Measurements from ENCODE around the gene TMIGD3. TPM values are rescaled to one million over a fixed set of nuclear protein-coding genes. Genes with fewer than 3 reads are reported as not detected.

Gene TMIGD3
- total RNA-seq, 1 experiment from 2014 or later, result not detected

DNA sequence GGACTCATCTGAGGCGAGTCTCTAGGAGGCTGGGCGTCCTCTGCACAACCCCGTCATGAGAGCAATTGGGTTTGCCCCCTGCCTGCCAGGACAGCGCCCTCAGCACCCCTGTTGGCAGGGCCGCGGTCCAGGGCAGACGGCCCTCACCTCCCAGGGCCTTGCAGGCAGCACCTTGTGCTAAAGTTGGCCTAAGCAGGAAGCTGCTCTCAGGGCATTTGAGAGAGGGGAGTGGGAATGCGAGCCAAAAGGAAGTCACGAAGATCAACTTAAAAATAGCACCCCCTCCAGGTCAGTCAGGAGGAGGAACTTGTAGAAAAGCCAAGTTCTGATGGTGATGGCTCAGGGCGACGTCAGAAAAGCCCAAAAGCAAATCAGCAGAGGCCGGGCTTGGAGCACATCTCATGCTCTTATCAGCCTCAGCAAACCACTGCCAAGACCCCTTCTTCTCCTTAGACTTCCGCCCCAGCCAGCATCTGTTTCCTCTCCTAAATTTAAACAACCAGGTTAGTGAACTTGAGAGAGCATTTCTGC lies 12.6 kb upstream of the TMIGD3 start:
- H3K27me3 Mint-ChIP-seq (ENCODE audit: low read depth), result peaks cover 10% of the 10 kb centered on the region
- H3K4me1 Mint-ChIP-seq, result peaks cover 11% of the 10 kb centered on the region
- TF ChIP-seq, protein P1, sequence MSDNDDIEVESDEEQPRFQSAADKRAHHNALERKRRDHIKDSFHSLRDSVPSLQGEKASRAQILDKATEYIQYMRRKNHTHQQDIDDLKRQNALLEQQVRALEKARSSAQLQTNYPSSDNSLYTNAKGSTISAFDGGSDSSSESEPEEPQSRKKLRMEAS (CRISPR knock-in tag; IDR thresholded peaks at IDR 0.05), result 0 out of 2 replicates have a peak, but pooled peaks have one; percentile 58
- TF ChIP-seq FOXK1 (CRISPR knock-in tag; IDR thresholded peaks at IDR 0.05), result no peak
- no peaks in the 10 kb centered on the region for H3K36me3 Mint-ChIP-seq
- ATAC-seq, result peak; percentile 86
- ChIA-PET POLR2A (interaction anchor here (1.3 kb wide), 1 partner anchor 8 kb away, joined by 7 read pairs; no protein-coding TSS in a partner anchor), CTCF (interaction anchor here (0.6 to 3.7 kb wide), 11 partner anchors 9 to 1409 kb away, joined by 3 to 24 read pairs (median 3); partner anchors contain the start of genes ADORA3, INKA2 and TMIGD3)
- peak overlapping the region; percentile 65 for H3K4me3 Mint-ChIP-seq
- H3K9me3 Mint-ChIP-seq, result no peaks in the 10 kb centered on the region
- no peak for DNase-seq (ENCODE audit: low spot score)
- no peak overlapping the region for H3K27ac Mint-ChIP-seq

DNA sequence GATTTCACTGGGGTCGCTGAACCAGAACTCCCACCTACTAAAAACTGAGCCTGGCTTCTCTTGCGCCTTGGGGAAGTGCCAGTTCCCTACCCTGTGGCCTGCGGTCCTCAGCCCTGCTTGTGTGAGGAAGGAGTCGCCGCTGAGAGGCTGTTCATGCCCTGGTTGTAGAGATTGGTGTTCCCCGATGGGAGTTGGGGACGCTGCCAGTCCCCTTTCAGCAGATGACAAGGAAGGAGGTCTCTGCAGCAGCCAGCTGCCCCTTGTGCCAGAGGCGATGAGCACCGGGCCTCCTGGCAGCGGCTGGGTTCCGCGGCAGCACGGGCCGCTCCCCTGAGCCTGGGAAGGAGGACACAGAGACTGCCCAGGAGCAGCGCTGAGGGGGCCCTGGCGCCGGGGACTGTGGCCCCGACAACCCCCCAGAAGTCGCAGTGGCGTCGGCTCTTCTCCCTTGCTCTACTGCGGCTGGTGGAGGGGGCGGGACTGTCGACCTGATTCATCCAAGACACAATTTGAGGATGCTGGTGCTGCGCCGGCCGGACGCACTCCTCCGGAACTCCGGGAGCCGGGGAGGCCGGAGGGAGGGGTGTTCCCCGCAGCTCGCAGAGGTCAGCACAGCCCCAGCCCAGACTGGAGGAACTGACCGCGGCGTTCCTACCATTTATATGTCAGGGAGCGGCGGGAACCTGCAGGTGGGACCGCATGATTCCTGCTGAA lies 12.0 kb upstream of the TMIGD3 start:
- Mint-ChIP-seq H3K27ac (no peak overlapping the region), H3K9me3 (no peaks in the 10 kb centered on the region), H3K36me3 (no peaks in the 10 kb centered on the region), H3K4me3 (peak overlapping the region; percentile 65), H3K4me1 (peaks cover 11% of the 10 kb centered on the region), H3K27me3 (ENCODE audit: low read depth) (peaks cover 10% of the 10 kb centered on the region)
- DNase-seq (ENCODE audit: low spot score) (peak; percentile 56), ATAC-seq (peak; percentile 62)
- ChIA-PET CTCF (interaction anchor here (0.6 to 3.7 kb wide), 11 partner anchors 8 to 1409 kb away, joined by 3 to 24 read pairs (median 3); partner anchors contain the start of genes ADORA3, INKA2 and TMIGD3), POLR2A (no interaction called here)
- TF ChIP-seq, protein P2, sequence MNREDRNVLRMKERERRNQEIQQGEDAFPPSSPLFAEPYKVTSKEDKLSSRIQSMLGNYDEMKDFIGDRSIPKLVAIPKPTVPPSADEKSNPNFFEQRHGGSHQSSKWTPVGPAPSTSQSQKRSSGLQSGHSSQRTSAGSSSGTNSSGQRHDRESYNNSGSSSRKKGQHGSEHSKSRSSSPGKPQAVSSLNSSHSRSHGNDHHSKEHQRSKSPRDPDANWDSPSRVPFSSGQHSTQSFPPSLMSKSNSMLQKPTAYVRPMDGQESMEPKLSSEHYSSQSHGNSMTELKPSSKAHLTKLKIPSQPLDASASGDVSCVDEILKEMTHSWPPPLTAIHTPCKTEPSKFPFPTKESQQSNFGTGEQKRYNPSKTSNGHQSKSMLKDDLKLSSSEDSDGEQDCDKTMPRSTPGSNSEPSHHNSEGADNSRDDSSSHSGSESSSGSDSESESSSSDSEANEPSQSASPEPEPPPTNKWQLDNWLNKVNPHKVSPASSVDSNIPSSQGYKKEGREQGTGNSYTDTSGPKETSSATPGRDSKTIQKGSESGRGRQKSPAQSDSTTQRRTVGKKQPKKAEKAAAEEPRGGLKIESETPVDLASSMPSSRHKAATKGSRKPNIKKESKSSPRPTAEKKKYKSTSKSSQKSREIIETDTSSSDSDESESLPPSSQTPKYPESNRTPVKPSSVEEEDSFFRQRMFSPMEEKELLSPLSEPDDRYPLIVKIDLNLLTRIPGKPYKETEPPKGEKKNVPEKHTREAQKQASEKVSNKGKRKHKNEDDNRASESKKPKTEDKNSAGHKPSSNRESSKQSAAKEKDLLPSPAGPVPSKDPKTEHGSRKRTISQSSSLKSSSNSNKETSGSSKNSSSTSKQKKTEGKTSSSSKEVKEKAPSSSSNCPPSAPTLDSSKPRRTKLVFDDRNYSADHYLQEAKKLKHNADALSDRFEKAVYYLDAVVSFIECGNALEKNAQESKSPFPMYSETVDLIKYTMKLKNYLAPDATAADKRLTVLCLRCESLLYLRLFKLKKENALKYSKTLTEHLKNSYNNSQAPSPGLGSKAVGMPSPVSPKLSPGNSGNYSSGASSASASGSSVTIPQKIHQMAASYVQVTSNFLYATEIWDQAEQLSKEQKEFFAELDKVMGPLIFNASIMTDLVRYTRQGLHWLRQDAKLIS (CRISPR knock-in tag; IDR thresholded peaks at IDR 0.05; ENCODE audit: borderline replicate concordance), result no peak
- TF ChIP-seq CREM (CRISPR knock-in tag; IDR thresholded peaks at IDR 0.05) (no peak), CBFB (CRISPR knock-in tag; IDR thresholded peaks at IDR 0.05; ENCODE audit: low read depth) (no peak), ZNF281 (CRISPR knock-in tag; IDR thresholded peaks at IDR 0.05) (no peak), JAZF1 (CRISPR knock-in tag; IDR thresholded peaks at IDR 0.05) (no peak), ELF4 (CRISPR knock-in tag; IDR thresholded peaks at IDR 0.05; ENCODE audit: low read depth) (no peak), MYBL2 (CRISPR knock-in tag; IDR thresholded peaks at IDR 0.05) (no peak), GTF2I (CRISPR knock-in tag; conservative IDR thresholded peaks at IDR 0.05) (no peak), HMGA2 (CRISPR knock-in tag; IDR thresholded peaks at IDR 0.05) (no peak), ATF2 (CRISPR knock-in tag; IDR thresholded peaks at IDR 0.05; ENCODE audit: borderline replicate concordance, low read depth) (no peak), GABPB1 (CRISPR knock-in tag; IDR thresholded peaks at IDR 0.05) (no peak), FOXP4 (CRISPR knock-in tag; IDR thresholded peaks at IDR 0.05) (no peak), ZNF423 (CRISPR knock-in tag; IDR thresholded peaks at IDR 0.05) (no peak), PRRX2 (CRISPR knock-in tag; IDR thresholded peaks at IDR 0.05) (no peak), ATF1 (CRISPR knock-in tag; IDR thresholded peaks at IDR 0.05) (no peak), TCF7 (CRISPR knock-in tag; IDR thresholded peaks at IDR 0.05; ENCODE audit: low read depth) (no peak)
- TF ChIP-seq, protein P3, sequence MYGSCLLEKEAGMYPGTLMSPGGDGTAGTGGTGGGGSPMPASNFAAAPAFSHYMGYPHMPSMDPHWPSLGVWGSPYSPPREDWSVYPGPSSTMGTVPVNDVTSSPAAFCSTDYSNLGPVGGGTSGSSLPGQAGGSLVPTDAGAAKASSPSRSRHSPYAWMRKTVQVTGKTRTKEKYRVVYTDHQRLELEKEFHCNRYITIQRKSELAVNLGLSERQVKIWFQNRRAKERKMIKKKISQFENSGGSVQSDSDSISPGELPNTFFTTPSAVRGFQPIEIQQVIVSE (CRISPR knock-in tag; IDR thresholded peaks at IDR 0.05; ENCODE audit: borderline replicate concordance), result no peak
- TF ChIP-seq, protein P4, sequence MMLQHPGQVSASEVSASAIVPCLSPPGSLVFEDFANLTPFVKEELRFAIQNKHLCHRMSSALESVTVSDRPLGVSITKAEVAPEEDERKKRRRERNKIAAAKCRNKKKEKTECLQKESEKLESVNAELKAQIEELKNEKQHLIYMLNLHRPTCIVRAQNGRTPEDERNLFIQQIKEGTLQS (CRISPR knock-in tag; conservative IDR thresholded peaks at IDR 0.05), result no peak
